ENCODE results near the gene REPS1. TPM values are rescaled to one million over a fixed set of nuclear protein-coding genes. Genes with fewer than 3 reads are reported as not detected.

The REPS1 gene
- total and polyA plus RNA-seq, 2 of the 13 experiments (the other 11 are each of a cell fraction or from before 2014, with no cell fraction given), result 36.4 to 38.3 TPM

DNA sequence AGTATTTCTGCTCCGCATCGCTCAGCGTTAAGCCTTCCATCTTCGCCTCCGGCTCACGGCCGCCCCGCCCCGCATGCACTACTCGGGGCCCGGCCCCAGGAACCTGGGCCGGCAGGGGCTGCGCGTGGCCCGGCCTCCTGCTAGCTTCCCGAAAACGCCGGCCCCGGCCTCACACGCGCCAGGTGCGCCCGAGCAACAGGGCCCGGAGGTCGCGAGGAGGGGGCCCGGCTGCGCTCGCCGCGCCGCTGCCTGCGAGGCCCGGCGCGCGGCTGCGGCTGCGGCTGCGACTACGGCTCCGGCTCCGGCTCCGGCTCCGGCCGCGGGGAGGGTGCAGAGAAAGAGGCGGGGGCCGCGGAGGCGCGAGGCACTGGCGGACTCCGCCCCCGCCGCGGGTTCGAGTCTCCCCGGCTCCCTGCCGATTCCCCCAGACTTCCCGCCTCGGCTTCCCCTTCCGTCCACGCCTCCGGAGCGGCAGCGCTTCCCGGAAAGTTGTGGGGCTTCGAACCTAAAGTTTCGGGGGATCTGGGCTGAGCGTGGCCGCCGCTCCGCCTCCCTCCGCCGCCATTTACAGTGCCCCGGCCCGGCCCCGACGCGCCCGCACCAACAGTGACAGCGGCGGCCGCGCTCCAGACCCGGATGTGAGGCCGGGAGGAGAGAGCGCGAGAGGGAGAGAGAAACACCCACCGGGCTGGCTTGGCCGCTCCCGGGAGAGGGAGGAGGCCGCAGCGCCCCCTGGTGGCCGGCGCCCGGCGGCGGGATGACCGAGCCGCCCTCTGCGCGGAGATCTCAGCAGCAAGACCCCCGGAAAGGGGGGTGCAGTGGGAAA, at the start of gene REPS1 (continued):
- TF ChIP-seq ZNF224 (CRISPR knock-in tag; IDR thresholded peaks at IDR 0.05), result peak; percentile 96
- TF ChIP-seq ZNF878 (CRISPR knock-in tag; IDR thresholded peaks at IDR 0.05), result peak; percentile 73
- no peak for TF ChIP-seq TEAD2 (CRISPR knock-in tag; IDR thresholded peaks at IDR 0.05)
- peak; percentile 44 for TF ChIP-seq AGO2 (optimal IDR thresholded peaks at IDR 0.05; ENCODE audit: low read depth, low read length)
- TF ChIP-seq ZSCAN31 (CRISPR knock-in tag; IDR thresholded peaks at IDR 0.05; ENCODE audit: low read depth), result peak; percentile 52; the same call in 1 of the 2 replicates
- no peak for TF ChIP-seq SNAPC4 (CRISPR knock-in tag; IDR thresholded peaks at IDR 0.05)
- no peak for TF ChIP-seq NBN (conservative IDR thresholded peaks at IDR 0.05)
- TF ChIP-seq TBP (CRISPR knock-in tag; IDR thresholded peaks at IDR 0.05), result no peak
- TF ChIP-seq NR2F2 (IDR thresholded peaks at IDR 0.05; ENCODE audit: borderline replicate concordance, low read depth), result no peak
- peak; percentile 51; the same call in 1 of the 2 replicates for TF ChIP-seq ZNF552 (CRISPR knock-in tag; IDR thresholded peaks at IDR 0.05; ENCODE audit: borderline replicate concordance)
- 0 out of 2 replicates have a peak, but pooled peaks have one; percentile 22 for TF ChIP-seq HCFC1 (IDR thresholded peaks at IDR 0.05; ENCODE audit: low read depth, low read length)
- peak; percentile 77 for TF ChIP-seq ZNF740 (CRISPR knock-in tag; IDR thresholded peaks at IDR 0.05)
- TF ChIP-seq SRF (IDR thresholded peaks at IDR 0.05; ENCODE audit: low read depth, low read length), result no peak
- TF ChIP-seq ZNF564 (CRISPR knock-in tag; IDR thresholded peaks at IDR 0.05), result peak; percentile 76
- TF ChIP-seq THAP11 (CRISPR knock-in tag; IDR thresholded peaks at IDR 0.05), result peak; percentile 85
- TF ChIP-seq ZIK1 (CRISPR knock-in tag; IDR thresholded peaks at IDR 0.05; ENCODE audit: borderline replicate concordance, low read depth), result no peak
- TF ChIP-seq GLI4 (CRISPR knock-in tag; IDR thresholded peaks at IDR 0.05; ENCODE audit: borderline replicate concordance), result no peak; the same call in 1 of the 2 replicates
- peak; percentile 87 for TF ChIP-seq TFDP2 (CRISPR knock-in tag; IDR thresholded peaks at IDR 0.05)
- no peak for TF ChIP-seq SIX1 (CRISPR knock-in tag; IDR thresholded peaks at IDR 0.05; ENCODE audit: borderline replicate concordance)
- TF ChIP-seq, protein P1, sequence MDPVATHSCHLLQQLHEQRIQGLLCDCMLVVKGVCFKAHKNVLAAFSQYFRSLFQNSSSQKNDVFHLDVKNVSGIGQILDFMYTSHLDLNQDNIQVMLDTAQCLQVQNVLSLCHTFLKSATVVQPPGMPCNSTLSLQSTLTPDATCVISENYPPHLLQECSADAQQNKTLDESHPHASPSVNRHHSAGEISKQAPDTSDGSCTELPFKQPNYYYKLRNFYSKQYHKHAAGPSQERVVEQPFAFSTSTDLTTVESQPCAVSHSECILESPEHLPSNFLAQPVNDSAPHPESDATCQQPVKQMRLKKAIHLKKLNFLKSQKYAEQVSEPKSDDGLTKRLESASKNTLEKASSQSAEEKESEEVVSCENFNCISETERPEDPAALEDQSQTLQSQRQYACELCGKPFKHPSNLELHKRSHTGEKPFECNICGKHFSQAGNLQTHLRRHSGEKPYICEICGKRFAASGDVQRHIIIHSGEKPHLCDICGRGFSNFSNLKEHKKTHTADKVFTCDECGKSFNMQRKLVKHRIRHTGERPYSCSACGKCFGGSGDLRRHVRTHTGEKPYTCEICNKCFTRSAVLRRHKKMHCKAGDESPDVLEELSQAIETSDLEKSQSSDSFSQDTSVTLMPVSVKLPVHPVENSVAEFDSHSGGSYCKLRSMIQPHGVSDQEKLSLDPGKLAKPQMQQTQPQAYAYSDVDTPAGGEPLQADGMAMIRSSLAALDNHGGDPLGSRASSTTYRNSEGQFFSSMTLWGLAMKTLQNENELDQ (CRISPR knock-in tag; IDR thresholded peaks at IDR 0.05; ENCODE audit: borderline replicate concordance), result no peak
- peak; percentile 92 for TF ChIP-seq FOXK1 (CRISPR knock-in tag; IDR thresholded peaks at IDR 0.05; ENCODE audit: borderline replicate concordance, low read depth)
